GM12864 (cell line): ENCODE measurements around the gene UTP25.

ENCODE experiments used
- DNase-seq: peaks from one replicate; pipeline ENCODE4 v3.0.0-alpha.2; 2011; ENCODE audit warnings: low read depth
- H3K4me3 ChIP-seq: 2 replicates; pipeline ENCODE4 v1.5.1; 2011; ENCODE audit warnings: mild to moderate bottlenecking, low read depth, low read length, control low read depth
- TF ChIP-seq, protein P1 (sequence below): IDR thresholded peaks from 2 replicates; pipeline ENCODE4 v1.5.1; 2011; ENCODE audit warnings: low read depth, mild to moderate bottlenecking, moderate library complexity, low read length, control low read depth, inconsistent platforms; ENCODE audit errors: missing control alignments

The UTP25 gene

GRCh38 chr1:209853676-209854075 is 25.9 kb downstream of the UTP25 start:
- DNase-seq: no peak
- H3K4me3 ChIP-seq: no peak overlapping the region
- TF ChIP-seq, protein P1, sequence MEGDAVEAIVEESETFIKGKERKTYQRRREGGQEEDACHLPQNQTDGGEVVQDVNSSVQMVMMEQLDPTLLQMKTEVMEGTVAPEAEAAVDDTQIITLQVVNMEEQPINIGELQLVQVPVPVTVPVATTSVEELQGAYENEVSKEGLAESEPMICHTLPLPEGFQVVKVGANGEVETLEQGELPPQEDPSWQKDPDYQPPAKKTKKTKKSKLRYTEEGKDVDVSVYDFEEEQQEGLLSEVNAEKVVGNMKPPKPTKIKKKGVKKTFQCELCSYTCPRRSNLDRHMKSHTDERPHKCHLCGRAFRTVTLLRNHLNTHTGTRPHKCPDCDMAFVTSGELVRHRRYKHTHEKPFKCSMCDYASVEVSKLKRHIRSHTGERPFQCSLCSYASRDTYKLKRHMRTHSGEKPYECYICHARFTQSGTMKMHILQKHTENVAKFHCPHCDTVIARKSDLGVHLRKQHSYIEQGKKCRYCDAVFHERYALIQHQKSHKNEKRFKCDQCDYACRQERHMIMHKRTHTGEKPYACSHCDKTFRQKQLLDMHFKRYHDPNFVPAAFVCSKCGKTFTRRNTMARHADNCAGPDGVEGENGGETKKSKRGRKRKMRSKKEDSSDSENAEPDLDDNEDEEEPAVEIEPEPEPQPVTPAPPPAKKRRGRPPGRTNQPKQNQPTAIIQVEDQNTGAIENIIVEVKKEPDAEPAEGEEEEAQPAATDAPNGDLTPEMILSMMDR: no peak

DNA sequence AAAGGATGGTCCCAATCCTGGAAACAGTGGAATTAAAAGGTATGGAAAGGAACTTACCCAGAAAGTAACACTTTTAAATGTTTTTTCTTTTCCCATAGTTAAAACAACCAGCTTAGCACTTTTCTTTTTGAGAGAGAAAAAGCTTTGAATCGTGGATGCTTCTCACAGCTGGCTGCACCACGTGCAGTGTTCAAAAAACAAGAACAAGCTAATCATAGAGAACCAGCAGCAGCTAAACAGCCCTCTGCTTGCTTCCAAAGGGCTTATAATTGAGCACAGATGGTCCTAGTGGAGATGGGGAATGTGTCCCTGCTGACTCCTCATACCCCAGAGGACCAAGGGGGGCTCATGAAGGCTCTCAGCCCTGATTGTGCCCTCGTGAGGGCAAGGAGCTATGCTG is 26.4 kb downstream of the UTP25 start:
- H3K4me3 ChIP-seq: no peak overlapping the region
- no peak for DNase-seq
- TF ChIP-seq, protein P1: no peak

- DNase-seq: no peak
- TF ChIP-seq, protein P1: no peak
- no peak overlapping the region for H3K4me3 ChIP-seq
Measured at GRCh38 chr1:209855006-209855405, 27.2 kb downstream of the UTP25 start.

DNA sequence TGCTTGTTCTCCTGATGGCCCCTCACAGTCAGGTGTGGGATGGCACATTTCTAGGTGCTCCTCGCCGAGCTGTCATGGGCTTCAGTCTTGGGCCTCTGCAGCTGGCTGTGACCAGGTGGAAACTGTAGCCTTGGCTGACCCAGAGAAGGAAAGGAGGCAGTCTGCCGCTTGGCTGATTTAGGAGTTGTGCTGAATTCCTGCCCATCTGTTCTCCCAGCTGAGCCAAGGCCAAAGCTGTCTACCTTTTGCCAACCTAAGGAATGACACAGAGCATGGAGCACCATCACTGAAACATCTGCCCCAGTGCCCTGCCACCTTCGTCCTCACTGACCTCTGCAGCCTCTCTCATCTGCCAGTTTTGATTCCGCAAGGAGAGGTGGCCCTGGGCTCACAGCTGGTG is 27.9 kb downstream of the UTP25 start:
- no peak overlapping the region for H3K4me3 ChIP-seq
- TF ChIP-seq, protein P1: no peak
- DNase-seq: no peak

- no peak for DNase-seq
- no peak overlapping the region for H3K4me3 ChIP-seq
- TF ChIP-seq, protein P1: no peak
Measured at GRCh38 chr1:209858561-209859103, 30.9 kb downstream of the UTP25 start.

- TF ChIP-seq, protein P1: peak; percentile 87
- DNase-seq: peak; percentile 55
Measured at GRCh38 chr1:209860293-209860881, 32.6 kb downstream of the UTP25 start.

DNA sequence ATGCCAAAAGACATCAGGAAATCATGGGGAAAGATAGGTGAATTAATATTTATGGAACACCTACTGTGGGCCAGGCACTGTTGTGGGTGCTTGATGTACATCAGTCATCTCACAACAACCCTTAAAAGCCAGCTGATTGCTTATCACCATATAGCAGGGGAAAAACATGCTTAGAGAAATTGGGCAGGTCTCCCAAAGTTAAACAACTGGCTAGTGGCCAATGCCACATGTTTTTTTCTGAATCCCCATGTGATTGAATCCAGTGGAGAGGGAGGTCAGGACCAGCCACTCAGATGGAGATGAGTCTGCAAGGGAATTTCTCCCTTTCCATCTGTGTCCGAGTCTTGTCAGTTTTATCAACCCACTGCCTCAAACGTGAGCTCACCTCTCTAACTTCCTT is 33.5 kb downstream of the UTP25 start:
- no peak overlapping the region for H3K4me3 ChIP-seq
- TF ChIP-seq, protein P1: no peak
- no peak for DNase-seq

More at GRCh38 chr1:209860293-209860881, 32.6 kb downstream of the UTP25 start:
- H3K4me3 ChIP-seq: no peak overlapping the region
